CD8-positive, alpha-beta memory T cell (primary cell): ENCODE measurements around the gene SRD5A3. TPM values are rescaled to one million over a fixed set of nuclear protein-coding genes. Genes with fewer than 3 reads are reported as not detected.

Experiments used
- CTCF ChIA-PET: fragments of 350-600 bp; sonication (Branson Sonifier 250); formaldehyde crosslinking; loops from one replicate; lab custom pipeline; 2021; ENCODE audit warnings: antibody characterized with exemption; lab: Charles Lee
- POLR2A ChIA-PET: fragments of 350-600 bp; sonication (Branson Sonifier 250); formaldehyde crosslinking; loops from one replicate; lab custom pipeline; 2021; ENCODE audit warnings: antibody characterized with exemption; lab: Charles Lee
- DNase-seq, 5 donors: peaks; one replicate each; pipeline versions ENCODE4 v3.0.0 to v3.0.0-alpha.2; 2020 to 2022; ENCODE audit warnings: mixed read lengths in 1 of 5
- H3K27ac ChIP-seq: one replicate; pipeline ENCODE4 v1.7.0; 2013; ENCODE audit warnings: low read depth, mild to moderate bottlenecking, low read length, moderate library complexity
- H3K27me3 ChIP-seq: 2 replicates; pipeline ENCODE4 v1.7.0; 2013; ENCODE audit warnings: low read length, mild to moderate bottlenecking; ENCODE audit not compliant: insufficient read depth, poor library complexity, severe bottlenecking
- H3K36me3 ChIP-seq: 2 replicates; pipeline ENCODE4 v1.7.0; 2013; ENCODE audit warnings: mild to moderate bottlenecking, low read length, moderate library complexity; ENCODE audit not compliant: insufficient read depth
- H3K4me1 ChIP-seq: 2 replicates; pipeline ENCODE4 v1.7.0; 2013; ENCODE audit warnings: mild to moderate bottlenecking, low read length, moderate library complexity; ENCODE audit not compliant: insufficient read depth
- H3K4me3 ChIP-seq: 2 replicates; pipeline ENCODE4 v1.7.0; 2013; ENCODE audit warnings: mild to moderate bottlenecking, low read length
- H3K9me3 ChIP-seq: 2 replicates; pipeline ENCODE4 v1.7.0; 2013; ENCODE audit warnings: mild to moderate bottlenecking, low read length
- H3K27ac Mint-ChIP-seq, 8 donors: one replicate each; pipeline ENCODE4 v1.8.0; 2020 to 2021; ENCODE audit warnings: mixed read lengths in 8 of 8, mild to moderate bottlenecking in 6 of 8, inconsistent platforms in 3 of 8, moderate library complexity in 3 of 8
- H3K27me3 Mint-ChIP-seq, 2 donors: one replicate each; pipeline ENCODE4 v1.8.0; 2020 to 2021; ENCODE audit warnings: mixed read lengths in 2 of 2, mild to moderate bottlenecking in 1 of 2, moderate library complexity in 1 of 2
- H3K36me3 Mint-ChIP-seq, 3 donors: one replicate each; pipeline ENCODE4 v1.8.0; 2020 to 2021; ENCODE audit warnings: mixed read lengths in 3 of 3, inconsistent platforms in 1 of 3, mild to moderate bottlenecking in 1 of 3
- H3K4me1 Mint-ChIP-seq, 3 donors: one replicate each; pipeline ENCODE4 v1.8.0; 2020 to 2021; ENCODE audit warnings: mixed read lengths in 3 of 3, inconsistent platforms in 1 of 3, mild to moderate bottlenecking in 1 of 3
- H3K4me3 Mint-ChIP-seq, 7 donors: one replicate each; pipeline ENCODE4 v1.8.0; 2020 to 2021; ENCODE audit warnings: mixed read lengths in 7 of 7, mild to moderate bottlenecking in 6 of 7, moderate library complexity in 4 of 7, inconsistent platforms in 2 of 7
- H3K9me3 Mint-ChIP-seq, 5 donors: one replicate each; pipeline ENCODE4 v1.8.0; 2020 to 2022; ENCODE audit warnings: mixed read lengths in 5 of 5, mild to moderate bottlenecking in 3 of 5, moderate library complexity in 2 of 5, inconsistent platforms in 1 of 5
- polyA plus RNA-seq: library from polyadenylated mRNA; unstranded; fragments of 300-500 nt; fragmentation: Illumina TruSeq; gene quantifications from one replicate; pipeline ENCODE4 v1.2.3, GENCODE V29; 2021
- total RNA-seq, 2 experiments: library from RNA; stranded (reverse); gene quantifications; one replicate each; pipeline ENCODE4 v1.2.3, GENCODE V29; 2021

The SRD5A3 gene
- total and polyA plus RNA-seq, 3 experiments from 2014 or later, result 17.4 to 23.9 (median 20.3) TPM

DNA sequence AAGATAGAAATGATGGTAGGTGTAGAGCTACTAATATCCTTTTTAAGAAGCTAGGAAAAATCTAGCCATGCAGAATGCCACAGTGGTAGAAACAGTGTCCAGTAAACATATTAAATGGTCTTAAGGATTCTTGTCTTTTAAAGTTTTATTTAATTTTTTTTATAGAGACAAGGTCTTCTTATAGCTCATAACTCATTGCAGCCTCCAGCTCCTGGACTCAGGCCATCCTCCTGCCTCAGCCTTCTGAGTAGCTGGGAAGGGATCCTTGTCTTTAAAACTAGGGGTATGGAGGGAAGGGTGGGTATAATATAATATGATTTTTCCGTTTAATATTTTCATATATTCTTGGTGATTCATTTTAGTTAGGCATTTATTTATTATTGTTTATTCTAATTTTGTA lies 53.5 kb downstream of the SRD5A3 start:
- no peak for DNase-seq
- Mint-ChIP-seq H3K27ac (peak overlapping the region in 3 of 8 donors; percentile 76 to 84 (median 81)), H3K27me3 (peaks cover 0 to 1% of the 10 kb centered on the region in 2 donors), H3K4me3 (peak overlapping the region; percentile 51 to 100 (median 80)), H3K36me3 (peaks cover 6 to 43% (median 21%) of the 10 kb centered on the region in 3 donors), H3K9me3 (no peaks in the 10 kb centered on the region), H3K4me1 (peaks cover 50 to 67% (median 59%) of the 10 kb centered on the region in 3 donors)
- Histone ChIP-seq H3K27me3 (no peaks in the 10 kb centered on the region), H3K36me3 (peaks cover 8% of the 10 kb centered on the region), H3K4me1 (peaks cover 42% of the 10 kb centered on the region), H3K4me3 (no peak overlapping the region), H3K9me3 (no peaks in the 10 kb centered on the region), H3K27ac (no peak overlapping the region)
- POLR2A ChIA-PET, result interaction anchor here (1.3 kb wide), 1 partner anchor 147 kb away, joined by 4 read pairs; no protein-coding TSS in a partner anchor
- CTCF ChIA-PET, result interaction anchor here (0.7 to 2.2 kb wide), 2 partner anchors 54 to 146 kb away, joined by 3 to 8 read pairs; partner anchors contain the start of gene SRD5A3

GRCh38 chr4:55405073-55405472 lies 59.0 kb downstream of the SRD5A3 start:
- Mint-ChIP-seq H3K36me3 (peaks cover 8 to 54% (median 9%) of the 10 kb centered on the region in 3 donors), H3K27me3 (no peaks in the 10 kb centered on the region), H3K4me1 (peaks cover 44 to 72% (median 71%) of the 10 kb centered on the region in 3 donors), H3K27ac (peak overlapping the region in 1 of 8 donors; percentile 83), H3K9me3 (no peaks in the 10 kb centered on the region), H3K4me3 (no peak overlapping the region)
- H3K27me3 ChIP-seq, result no peaks in the 10 kb centered on the region
- no peak for DNase-seq
- H3K4me3 ChIP-seq, result no peak overlapping the region
- peaks cover 13% of the 10 kb centered on the region for H3K36me3 ChIP-seq
- peaks cover 10% of the 10 kb centered on the region for H3K4me1 ChIP-seq
- ChIA-PET CTCF (interaction anchor here (1.3 kb wide), 1 partner anchor 10 kb away, joined by 4 read pairs; the partner anchor contains the start of gene TMEM165), POLR2A (no interaction called here)
- no peak overlapping the region for H3K27ac ChIP-seq
- no peaks in the 10 kb centered on the region for H3K9me3 ChIP-seq

GRCh38 chr4:55406545-55406944 lies 60.5 kb downstream of the SRD5A3 start:
- Histone ChIP-seq H3K36me3 (peaks cover 5% of the 10 kb centered on the region), H3K27me3 (no peaks in the 10 kb centered on the region), H3K4me1 (peaks cover 4% of the 10 kb centered on the region), H3K27ac (no peak overlapping the region), H3K9me3 (no peaks in the 10 kb centered on the region), H3K4me3 (no peak overlapping the region)
- H3K4me3 Mint-ChIP-seq, result no peak overlapping the region
- DNase-seq, result no peak
- peaks cover 6 to 50% (median 9%) of the 10 kb centered on the region in 3 donors for H3K36me3 Mint-ChIP-seq
- CTCF ChIA-PET, result interaction anchor here (1.3 kb wide), 1 partner anchor 11 kb away, joined by 4 read pairs; the partner anchor contains the start of gene TMEM165
- H3K9me3 Mint-ChIP-seq, result no peaks in the 10 kb centered on the region
- peaks cover 38 to 69% (median 64%) of the 10 kb centered on the region in 3 donors for H3K4me1 Mint-ChIP-seq
- no peak overlapping the region for H3K27ac Mint-ChIP-seq
- POLR2A ChIA-PET, result no interaction called here
- no peaks in the 10 kb centered on the region for H3K27me3 Mint-ChIP-seq

GRCh38 chr4:55407119-55407518 lies 61.1 kb downstream of the SRD5A3 start:
- H3K36me3 ChIP-seq, result peaks cover 5% of the 10 kb centered on the region
- ChIA-PET CTCF (no interaction called here), POLR2A (no interaction called here)
- DNase-seq, result no peak
- no peaks in the 10 kb centered on the region for H3K9me3 ChIP-seq
- H3K4me1 ChIP-seq, result peaks cover 4% of the 10 kb centered on the region
- H3K9me3 Mint-ChIP-seq, result no peaks in the 10 kb centered on the region
- H3K27ac ChIP-seq, result no peak overlapping the region
- H3K36me3 Mint-ChIP-seq, result peaks cover 6 to 54% (median 13%) of the 10 kb centered on the region in 3 donors
- no peaks in the 10 kb centered on the region for H3K27me3 ChIP-seq
- H3K27me3 Mint-ChIP-seq, result no peaks in the 10 kb centered on the region
- peak overlapping the region in 1 of 7 donors; percentile 20 for H3K4me3 Mint-ChIP-seq
- no peak overlapping the region for H3K4me3 ChIP-seq
- peak overlapping the region in 5 of 8 donors; percentile 28 to 83 (median 76) for H3K27ac Mint-ChIP-seq
- peaks cover 42 to 74% (median 68%) of the 10 kb centered on the region in 3 donors for H3K4me1 Mint-ChIP-seq

- Histone ChIP-seq H3K27me3 (no peaks in the 10 kb centered on the region), H3K27ac (no peak overlapping the region), H3K4me3 (no peak overlapping the region), H3K4me1 (peaks cover 4% of the 10 kb centered on the region), H3K9me3 (no peaks in the 10 kb centered on the region), H3K36me3 (peaks cover 5% of the 10 kb centered on the region)
- DNase-seq, result no peak
- Mint-ChIP-seq H3K27ac (peak overlapping the region in 2 of 8 donors; percentile 50 to 66), H3K36me3 (peaks cover 8 to 58% (median 13%) of the 10 kb centered on the region in 3 donors), H3K27me3 (no peaks in the 10 kb centered on the region), H3K9me3 (no peaks in the 10 kb centered on the region), H3K4me1 (peaks cover 42 to 76% (median 68%) of the 10 kb centered on the region in 3 donors), H3K4me3 (no peak overlapping the region)
- ChIA-PET POLR2A (no interaction called here), CTCF (no interaction called here)
These were observed 61.7 kb downstream of the SRD5A3 start for GRCh38 chr4:55407764-55408163.

DNA sequence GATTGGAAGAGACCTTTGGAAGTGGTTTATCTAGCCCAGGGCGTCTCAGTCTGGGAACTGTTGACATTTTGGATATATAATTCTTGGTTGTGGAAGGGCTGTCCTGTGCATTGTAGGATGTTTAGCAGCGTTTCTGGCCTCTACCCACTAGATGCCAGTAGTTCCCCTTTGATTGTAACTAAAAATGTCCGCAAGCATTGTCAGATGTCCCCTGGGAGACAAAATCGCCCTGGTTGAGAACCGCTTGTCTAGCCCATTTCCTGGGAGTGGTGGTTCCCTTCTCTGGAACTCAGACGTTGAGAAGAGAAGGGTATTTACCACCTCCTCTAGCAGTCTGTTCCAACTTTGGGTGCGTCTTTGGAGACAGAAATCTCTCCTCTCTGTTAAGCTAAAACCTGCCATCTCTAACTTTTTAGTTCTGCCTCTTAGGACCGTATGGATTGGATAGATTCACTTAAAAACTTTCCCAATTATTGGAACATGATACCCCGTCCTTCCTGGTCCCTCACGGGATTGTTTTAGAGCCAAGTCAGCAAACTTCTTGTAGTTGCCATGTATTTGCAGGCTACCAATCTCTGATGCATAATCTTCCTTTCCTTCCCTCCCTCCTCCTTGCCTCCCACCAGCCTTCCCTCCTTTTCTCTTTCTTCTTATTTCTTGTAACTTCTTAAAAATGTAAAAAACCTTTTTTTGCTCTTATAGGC lies 63.6 kb downstream of the SRD5A3 start:
- Mint-ChIP-seq H3K36me3 (peaks cover 2 to 51% (median 7%) of the 10 kb centered on the region in 3 donors), H3K27ac (peak overlapping the region in 6 of 8 donors; percentile 6 to 90 (median 52)), H3K27me3 (no peaks in the 10 kb centered on the region), H3K9me3 (no peaks in the 10 kb centered on the region), H3K4me3 (no peak overlapping the region), H3K4me1 (peaks cover 39 to 66% (median 62%) of the 10 kb centered on the region in 3 donors)
- H3K36me3 ChIP-seq, result peaks cover 5% of the 10 kb centered on the region
- no peaks in the 10 kb centered on the region for H3K9me3 ChIP-seq
- no peak overlapping the region for H3K27ac ChIP-seq
- ChIA-PET POLR2A (interaction anchor here (0.5 kb wide), 1 partner anchor 137 kb away, joined by 3 read pairs; no protein-coding TSS in a partner anchor), CTCF (interaction anchor here (1.7 kb wide), 1 partner anchor 14 kb away, joined by 4 read pairs; the partner anchor contains the start of gene TMEM165)
- no peaks in the 10 kb centered on the region for H3K27me3 ChIP-seq
- no peak for DNase-seq
- no peak overlapping the region for H3K4me3 ChIP-seq
- H3K4me1 ChIP-seq, result peaks cover 4% of the 10 kb centered on the region

DNA sequence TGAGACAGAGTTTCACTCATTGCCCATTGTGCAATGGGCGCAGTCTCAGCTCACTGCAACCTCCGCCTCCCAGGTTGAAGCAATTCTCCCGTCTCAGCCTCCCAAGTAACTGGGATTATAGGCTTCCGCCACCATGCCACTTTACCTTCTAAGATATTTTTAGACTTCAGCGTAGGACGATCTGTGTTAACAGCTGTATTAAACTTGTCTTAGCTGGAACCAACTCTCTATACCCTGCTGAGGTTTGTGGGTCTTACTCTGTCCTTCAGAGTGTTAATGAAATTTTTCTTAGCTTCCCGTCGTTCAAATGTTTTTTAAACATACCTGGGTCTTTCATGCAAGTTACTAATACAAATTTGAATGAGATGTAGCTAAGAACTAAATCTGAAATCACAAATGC lies 64.4 kb downstream of the SRD5A3 start:
- H3K27ac ChIP-seq, result no peak overlapping the region
- no peaks in the 10 kb centered on the region for H3K27me3 ChIP-seq
- no peak for DNase-seq
- Mint-ChIP-seq H3K4me3 (no peak overlapping the region), H3K36me3 (peaks cover 2 to 49% (median 4%) of the 10 kb centered on the region in 3 donors), H3K27me3 (no peaks in the 10 kb centered on the region), H3K9me3 (no peaks in the 10 kb centered on the region), H3K27ac (peak overlapping the region in 1 of 8 donors; percentile 79), H3K4me1 (peaks cover 37 to 63% (median 61%) of the 10 kb centered on the region in 3 donors)
- H3K36me3 ChIP-seq, result peaks cover 5% of the 10 kb centered on the region
- peaks cover 4% of the 10 kb centered on the region for H3K4me1 ChIP-seq
- ChIA-PET CTCF (no interaction called here), POLR2A (interaction anchor here (0.6 kb wide), 1 partner anchor 1402 kb away, joined by 6 read pairs; no protein-coding TSS in a partner anchor)
- no peaks in the 10 kb centered on the region for H3K9me3 ChIP-seq
- H3K4me3 ChIP-seq, result no peak overlapping the region

- Histone ChIP-seq H3K27ac (no peak overlapping the region), H3K4me3 (no peak overlapping the region), H3K36me3 (peaks cover 2% of the 10 kb centered on the region), H3K9me3 (no peaks in the 10 kb centered on the region), H3K27me3 (no peaks in the 10 kb centered on the region), H3K4me1 (peaks cover 4% of the 10 kb centered on the region)
- H3K4me1 Mint-ChIP-seq, result peaks cover 29 to 51% (median 51%) of the 10 kb centered on the region in 3 donors
- CTCF ChIA-PET, result no interaction called here
- H3K27ac Mint-ChIP-seq, result peak overlapping the region in 2 of 8 donors; percentile 31 to 42
- POLR2A ChIA-PET, result no interaction called here
- H3K27me3 Mint-ChIP-seq, result no peaks in the 10 kb centered on the region
- DNase-seq, result no peak
- H3K36me3 Mint-ChIP-seq, result peaks cover 2 to 49% (median 4%) of the 10 kb centered on the region in 3 donors
- no peaks in the 10 kb centered on the region for H3K9me3 Mint-ChIP-seq
- no peak overlapping the region for H3K4me3 Mint-ChIP-seq
These were observed 65.6 kb downstream of the SRD5A3 start for GRCh38 chr4:55411621-55412020.
